ENCODE data around the gene THG1L. TPM values are rescaled to one million over a fixed set of nuclear protein-coding genes. Genes with fewer than 3 reads are reported as not detected.
"Not testable (repeated sequence)": the region's sequence is repeated elsewhere in the genome, so short reads cannot be mapped to it uniquely, and the experiment has no call there.

Gene THG1L
- polyA plus RNA-seq (ENCODE audit: insufficient read length in 4 of 4): 10 to 100 TPM; 24.9 to 27.7 (median 26.1) TPM

DNA sequence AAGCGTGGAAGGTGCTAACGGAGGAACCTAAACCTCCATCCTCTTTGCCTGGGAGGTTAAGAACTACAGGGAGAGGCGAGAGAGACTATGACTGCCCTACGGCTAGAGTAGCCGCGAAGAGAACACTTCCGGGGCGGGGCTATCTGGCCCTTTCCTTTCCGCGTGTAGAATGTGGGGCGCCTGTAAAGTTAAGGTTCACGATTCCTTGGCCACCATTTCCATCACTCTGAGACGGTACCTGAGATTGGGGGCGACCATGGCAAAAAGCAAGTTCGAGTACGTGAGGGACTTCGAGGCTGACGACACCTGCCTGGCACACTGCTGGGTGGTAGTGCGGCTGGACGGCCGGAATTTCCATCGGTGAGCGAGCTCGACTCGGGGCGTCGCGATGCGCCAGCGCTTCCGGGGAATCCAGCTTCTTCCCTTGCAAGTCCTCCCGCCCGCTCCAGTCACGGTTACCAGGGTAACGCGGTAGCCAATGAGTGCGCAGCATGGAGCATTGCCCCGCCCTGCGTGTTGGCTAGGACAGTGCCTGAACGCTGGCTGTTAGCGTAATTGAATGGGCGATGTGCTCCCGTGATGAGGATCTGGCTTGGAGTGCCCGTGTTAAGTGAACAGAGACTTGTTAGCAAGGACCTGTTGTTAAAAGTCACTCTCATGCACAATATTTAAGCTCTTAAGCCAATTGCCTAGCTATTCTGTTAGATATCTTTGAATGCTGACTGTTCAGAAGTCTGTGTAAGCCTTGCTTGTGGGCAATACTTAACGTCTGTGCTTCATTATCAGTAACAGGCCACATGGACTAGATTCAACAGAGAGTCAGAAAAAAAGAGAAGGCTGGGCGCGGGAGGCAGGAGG is at the start of gene THG1L:
THG1L (plus strand) TSS at position 149 of the 858 bp plus-strand sequence; CDS start at position 170, 21 bp downstream.
- DNase-seq (ENCODE audit: low read depth in 4 of 4, low spot score in 3 of 4): peak; percentile 92 to 95 (median 94)

GRCh38 chr5:157682257-157682656 is 49.0 kb upstream of the THG1L start:
- no peak for DNase-seq (ENCODE audit: low read depth in 4 of 4, low spot score in 3 of 4)

DNA sequence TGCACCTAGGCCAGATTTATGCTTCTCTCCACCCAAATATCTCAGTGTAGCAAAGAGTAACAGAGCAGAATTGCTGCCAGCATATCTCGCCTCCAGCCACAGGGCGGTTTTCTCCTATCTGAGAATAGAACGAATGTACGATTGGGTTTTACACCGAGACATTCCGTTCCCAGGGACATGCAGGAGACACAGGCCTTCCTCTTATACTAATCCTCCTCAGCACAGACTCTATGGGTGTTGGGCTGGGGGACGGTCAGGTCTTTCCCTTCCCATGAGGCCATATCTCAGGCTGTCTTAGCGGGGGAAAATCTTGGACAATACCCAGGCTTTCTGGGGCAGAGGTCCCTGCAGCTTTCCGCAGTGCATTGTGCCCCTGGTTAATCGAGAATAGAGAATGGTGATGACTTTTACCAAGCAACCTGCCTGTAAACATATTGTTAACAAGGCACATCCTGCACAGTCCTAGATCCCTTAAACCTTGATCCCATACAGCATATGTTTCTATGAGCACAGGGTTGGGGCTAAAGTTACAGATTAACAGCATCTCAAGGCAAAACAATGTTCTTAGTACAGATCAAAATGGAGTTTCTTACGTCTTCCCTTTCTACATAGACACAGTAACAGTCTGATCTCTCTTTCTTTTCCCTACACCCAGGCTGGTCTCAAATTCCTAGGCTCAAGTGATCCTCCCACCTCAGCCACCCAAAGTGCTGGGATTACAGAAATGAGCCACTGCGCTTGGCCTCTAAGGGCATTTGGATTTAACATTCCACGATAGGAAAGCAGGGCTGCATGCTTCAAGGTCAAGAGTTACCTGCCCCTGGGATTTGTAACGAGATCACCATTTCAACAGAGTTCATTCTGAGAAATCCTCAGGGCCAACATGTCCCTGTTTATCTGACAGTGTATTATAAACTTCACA is 44.7 kb upstream of the THG1L start:
- not testable (repeated sequence) for DNase-seq (ENCODE audit: low read depth in 4 of 4, low spot score in 3 of 4)

DNA sequence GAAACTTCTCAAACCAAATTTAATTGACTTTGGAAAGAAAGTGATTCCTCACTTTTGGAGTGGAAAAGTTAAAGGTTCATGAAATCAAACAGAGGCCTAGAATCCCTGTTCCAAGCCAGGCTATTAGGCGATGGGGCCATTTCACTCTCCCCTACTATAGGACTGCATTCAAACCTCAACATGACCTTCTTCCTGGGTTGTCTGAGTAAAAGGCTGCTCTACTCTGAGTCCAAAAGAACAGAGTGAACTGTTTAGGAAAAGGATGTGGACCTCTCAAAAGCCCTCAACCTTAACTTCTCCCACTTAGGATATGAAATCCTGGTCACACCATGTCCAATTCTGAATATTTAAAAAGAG is 44.0 kb upstream of the THG1L start:
- no peak for DNase-seq (ENCODE audit: low read depth in 4 of 4, low spot score in 3 of 4)

DNA sequence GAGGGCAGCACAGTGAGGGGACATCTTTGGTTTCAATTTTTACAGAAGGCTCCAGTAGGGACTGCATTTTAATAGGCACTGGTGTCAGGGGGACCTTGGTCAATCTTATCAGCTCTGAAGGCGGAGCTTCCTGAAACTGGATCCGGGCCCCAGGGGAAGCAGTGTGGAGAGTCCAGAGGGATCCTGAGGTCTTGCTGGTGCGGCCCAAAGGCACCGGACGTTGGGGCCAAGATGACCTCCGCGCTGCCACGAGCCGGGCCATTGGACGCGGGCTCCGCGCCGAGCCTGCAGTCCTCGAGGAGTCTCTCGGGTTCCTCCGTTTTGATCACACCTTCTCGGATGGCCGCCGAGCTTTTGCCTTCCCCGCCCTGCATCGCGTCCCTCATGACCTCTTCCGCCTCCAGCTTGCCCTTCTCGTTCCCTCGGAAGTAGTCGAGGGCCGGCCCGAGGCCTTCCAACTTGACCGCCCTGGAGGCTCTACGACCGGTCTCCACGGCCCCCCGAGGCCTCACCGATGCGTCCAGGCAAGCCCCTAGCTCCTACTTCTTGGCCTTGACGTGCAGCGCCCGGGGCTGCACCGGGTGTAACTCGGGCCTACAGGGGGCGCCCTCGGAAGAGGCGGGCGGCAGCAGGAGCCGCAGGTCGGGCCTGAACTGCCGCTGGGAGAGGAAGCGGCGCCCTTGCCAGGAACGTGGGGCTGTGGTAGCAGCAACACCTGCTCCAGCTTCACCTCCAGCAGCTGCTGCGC is 41.1 kb upstream of the THG1L start:
- no peak for DNase-seq (ENCODE audit: low read depth in 4 of 4, low spot score in 3 of 4)

GRCh38 chr5:157690690-157691433 is 40.4 kb upstream of the THG1L start:
- DNase-seq (ENCODE audit: low read depth in 4 of 4, low spot score in 3 of 4): no peak

DNA sequence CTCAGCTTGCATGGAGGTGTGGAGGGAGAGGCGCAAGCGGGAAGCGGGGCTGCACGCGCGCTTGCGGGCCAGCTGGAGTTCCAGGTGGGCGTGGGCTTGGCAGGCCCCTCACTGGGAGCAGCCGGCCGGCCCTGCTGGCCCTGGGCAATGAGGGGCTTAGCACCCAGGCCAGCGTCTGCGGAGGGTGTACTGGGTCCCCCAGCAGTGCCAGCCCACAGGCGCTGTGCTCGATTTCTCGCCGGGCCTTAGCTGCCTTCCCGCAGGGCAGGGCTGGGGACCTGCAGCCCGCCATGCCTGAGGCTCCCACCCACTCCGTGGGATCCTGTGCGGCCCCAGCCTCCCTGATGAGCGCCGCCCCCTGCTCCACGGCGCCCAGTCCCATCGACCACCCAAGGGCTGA is 37.4 kb upstream of the THG1L start:
- not testable (repeated sequence) for DNase-seq (ENCODE audit: low read depth in 4 of 4, low spot score in 3 of 4)

DNA sequence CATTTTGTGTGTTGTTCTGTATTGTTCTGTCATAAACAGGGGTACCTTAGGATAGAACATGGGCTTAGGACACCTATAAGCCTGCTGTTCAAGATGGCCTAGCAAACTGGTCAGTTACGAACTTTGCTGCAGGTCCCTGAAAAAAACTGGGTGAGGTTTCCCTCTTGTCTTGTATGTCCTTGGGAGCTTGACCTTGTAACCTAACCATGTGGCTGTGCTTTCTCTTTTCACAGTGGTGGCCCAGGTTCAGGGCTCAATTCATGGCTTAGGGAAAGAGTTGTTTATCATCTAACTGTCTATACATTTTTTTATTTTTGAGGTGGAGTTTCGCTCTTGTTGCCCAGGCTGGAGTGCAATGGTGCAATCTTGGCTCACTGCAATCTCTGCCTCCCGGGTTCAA is 35.1 kb upstream of the THG1L start:
- DNase-seq (ENCODE audit: low read depth in 4 of 4, low spot score in 3 of 4): not testable (repeated sequence)

DNA sequence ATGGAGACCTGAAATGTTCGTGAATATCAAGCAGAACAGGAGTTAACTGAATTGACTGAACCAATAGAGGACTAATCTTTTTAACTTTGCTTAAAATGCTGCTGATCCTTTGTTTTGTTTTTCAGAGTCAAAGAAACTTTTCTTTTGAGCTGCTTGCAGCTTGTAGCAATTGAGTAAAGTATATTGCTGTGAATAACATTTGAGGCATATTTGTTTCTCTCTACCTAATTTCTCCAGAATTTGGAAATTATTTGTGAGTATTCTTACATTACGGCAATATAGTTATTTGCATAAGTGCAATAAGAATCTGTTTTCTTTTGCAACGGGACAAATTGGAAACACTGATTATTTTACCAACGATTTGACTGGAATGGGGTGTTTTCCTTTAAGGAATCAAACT is 32.5 kb upstream of the THG1L start:
- DNase-seq (ENCODE audit: low read depth in 4 of 4, low spot score in 3 of 4): not testable (repeated sequence)

DNA sequence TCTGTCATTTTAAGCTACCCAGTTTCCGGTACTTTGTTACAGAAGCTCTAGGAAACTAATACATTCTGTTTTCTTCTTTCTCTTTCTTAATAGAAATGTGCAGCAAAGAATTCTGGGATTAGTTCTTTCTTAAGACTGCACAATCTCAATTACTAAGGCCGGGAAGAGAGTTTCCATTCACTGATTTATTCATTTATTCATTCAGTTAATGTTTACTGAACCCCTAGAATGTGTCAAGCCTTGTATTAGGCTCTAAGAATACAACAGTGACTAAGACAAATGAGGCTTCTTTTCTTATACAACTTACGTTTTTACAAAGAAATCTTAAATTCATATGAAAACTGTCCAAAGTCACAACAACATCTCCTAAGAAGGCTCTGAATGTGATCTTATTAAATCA is 27.5 kb upstream of the THG1L start:
- no peak for DNase-seq (ENCODE audit: low read depth in 4 of 4, low spot score in 3 of 4)

GRCh38 chr5:157708866-157709265 is 22.4 kb upstream of the THG1L start:
- DNase-seq (ENCODE audit: low read depth in 4 of 4, low spot score in 3 of 4): no peak

DNA sequence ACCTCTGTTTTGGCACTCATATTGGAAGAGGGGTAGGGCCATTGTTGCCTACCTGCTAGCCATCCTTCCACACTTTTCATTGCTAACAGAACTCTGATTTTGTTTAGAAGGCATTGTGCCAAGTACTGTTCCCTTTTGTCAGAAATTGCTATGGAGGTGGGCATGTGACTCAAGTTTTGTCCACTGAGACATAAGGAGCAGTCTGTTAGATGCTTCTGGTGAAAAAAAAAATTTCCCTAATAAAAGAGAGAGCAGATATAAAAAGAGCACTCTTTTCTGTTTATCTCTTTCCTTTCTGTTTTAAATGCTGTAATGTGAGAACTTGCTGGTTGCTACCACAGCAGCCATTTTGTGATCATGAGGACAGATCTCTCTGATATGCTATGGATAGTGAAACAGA is 21.9 kb upstream of the THG1L start:
- DNase-seq (ENCODE audit: low read depth in 4 of 4, low spot score in 3 of 4): no peak

DNA sequence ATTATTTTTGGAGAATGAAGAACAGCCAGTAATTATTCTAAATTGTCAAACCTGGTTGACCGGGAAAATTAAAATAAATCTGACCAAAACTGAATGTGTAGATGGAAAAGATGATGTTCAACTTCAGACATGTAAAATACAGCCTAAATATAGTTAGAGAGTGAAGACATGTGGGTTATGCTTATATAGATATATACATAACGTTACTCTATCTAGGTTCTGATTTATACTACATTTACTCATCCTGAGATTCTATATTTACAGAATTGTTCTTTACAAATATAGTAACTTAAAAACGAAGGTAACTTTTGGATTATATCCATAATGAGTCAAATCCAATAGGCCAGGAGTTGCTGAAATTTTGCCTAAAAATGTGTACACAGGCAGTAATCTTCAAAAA is 20.8 kb upstream of the THG1L start:
- no peak for DNase-seq (ENCODE audit: low read depth in 4 of 4, low spot score in 3 of 4)

GRCh38 chr5:157710882-157711281 is 20.3 kb upstream of the THG1L start:
- no peak for DNase-seq (ENCODE audit: low read depth in 4 of 4, low spot score in 3 of 4)

GRCh38 chr5:157713830-157714595 is 17.2 kb upstream of the THG1L start:
- no peak for DNase-seq (ENCODE audit: low read depth in 4 of 4, low spot score in 3 of 4)

GRCh38 chr5:157714596-157714864 is 16.7 kb upstream of the THG1L start:
- DNase-seq (ENCODE audit: low read depth in 4 of 4, low spot score in 3 of 4): no peak

DNA sequence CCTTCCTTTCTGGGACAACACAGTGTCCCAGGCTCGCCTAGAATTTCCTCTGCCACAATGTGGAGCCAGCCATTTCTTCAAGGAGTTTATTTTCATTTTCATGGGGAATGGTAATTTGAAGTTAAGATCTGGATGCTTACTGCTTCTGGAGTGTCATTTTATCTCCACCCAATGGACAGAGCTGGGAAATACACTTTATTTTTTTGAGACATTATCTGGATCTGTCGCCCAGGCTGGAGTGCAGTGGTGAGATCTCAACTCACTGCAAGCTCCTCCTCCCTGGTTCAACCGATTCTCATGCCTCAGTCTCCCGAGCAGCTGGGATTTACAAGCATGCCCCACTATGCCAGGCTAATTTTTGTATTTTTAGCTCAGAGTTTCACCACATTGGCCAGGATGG is 12.7 kb upstream of the THG1L start:
- peak in 3 of 4 donors; percentile 33 to 53 (median 49) for DNase-seq (ENCODE audit: low read depth in 4 of 4, low spot score in 3 of 4)

DNA sequence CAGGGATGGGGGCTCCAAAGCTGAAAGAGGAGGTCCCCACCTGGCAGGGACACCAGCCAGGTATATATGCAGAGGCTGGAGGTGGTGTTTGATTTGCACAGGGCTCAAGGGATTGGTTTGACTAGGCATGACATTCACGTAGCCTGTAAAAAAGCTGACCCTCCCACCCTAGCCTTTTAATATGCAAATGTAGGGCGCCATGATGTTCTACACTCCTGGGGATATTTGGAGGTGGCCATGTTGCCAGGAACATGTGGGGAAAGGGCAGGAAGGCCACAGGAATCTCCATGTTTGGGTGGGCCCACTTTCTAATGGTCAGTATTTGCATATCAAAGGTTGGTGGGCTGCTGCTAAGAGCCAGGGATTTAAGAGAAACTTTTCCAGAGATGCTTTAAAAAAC is 12.0 kb upstream of the THG1L start:
- DNase-seq (ENCODE audit: low read depth in 4 of 4, low spot score in 3 of 4): no peak

DNA sequence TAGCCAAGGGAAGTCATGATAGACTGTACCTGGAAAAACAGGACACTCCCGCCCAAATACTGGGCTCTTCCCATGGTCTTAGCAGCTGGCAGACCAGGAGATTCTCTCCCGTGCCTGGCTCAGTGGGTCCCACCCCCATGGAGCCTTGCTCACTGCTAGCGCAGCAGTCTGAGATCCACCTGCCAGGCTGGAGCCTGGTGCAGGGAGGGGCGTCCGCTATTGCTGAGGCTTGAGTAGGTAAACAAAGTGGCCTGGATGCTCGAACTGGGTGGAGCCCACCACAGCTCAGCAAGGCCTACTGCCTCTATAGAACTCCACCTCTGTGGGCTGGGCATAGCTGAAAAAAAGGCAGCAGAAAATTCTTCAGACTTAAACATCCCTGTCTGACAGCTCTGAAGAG is 10.1 kb upstream of the THG1L start:
- no peak for DNase-seq (ENCODE audit: low read depth in 4 of 4, low spot score in 3 of 4)

GRCh38 chr5:157722895-157723294 is 8.3 kb upstream of the THG1L start:
- not testable (repeated sequence) for DNase-seq (ENCODE audit: low read depth in 4 of 4, low spot score in 3 of 4)
